Measurements from ENCODE around the gene GPC3.
A peak's percentile ranks its signal among the peaks of the same experiment; 100 is the strongest.

GPC3 gene

DNA sequence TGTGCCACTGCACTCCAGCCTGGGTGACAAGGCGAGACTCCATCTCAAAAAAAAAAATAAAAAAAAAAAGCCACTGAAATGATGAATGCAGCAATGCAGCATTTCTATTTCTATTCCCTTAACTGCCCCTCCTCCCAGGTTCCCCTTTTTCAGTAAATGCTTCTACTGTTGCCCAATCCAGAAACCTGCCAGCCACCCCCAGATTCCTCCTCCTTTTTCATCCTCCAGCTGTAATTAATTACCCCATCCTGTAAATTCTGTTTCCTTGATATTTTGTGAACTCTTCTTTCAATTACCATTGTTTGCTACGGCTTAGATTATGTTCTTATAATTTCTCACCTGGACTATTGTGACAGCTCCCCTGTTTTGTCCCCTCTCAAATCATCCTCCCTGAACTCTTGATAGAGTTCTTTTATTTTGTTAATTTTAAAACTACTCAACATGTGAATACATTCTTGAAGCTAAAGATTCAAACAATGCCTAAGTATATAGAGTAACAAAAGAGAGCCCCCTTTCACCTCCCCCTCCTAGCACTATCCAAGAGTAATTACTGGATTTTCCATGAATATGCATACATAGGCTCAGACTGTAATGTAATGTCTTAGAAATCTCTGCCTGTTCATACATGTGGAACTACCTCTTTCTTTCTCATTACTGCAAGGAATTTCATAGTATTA is 429.5 kb downstream of the GPC3 start:
- no peak for DNase-seq (ENCODE audit: low read depth, low spot score)
- no peak overlapping the region for H3K4me3 ChIP-seq (ENCODE audit: low read depth, low read length)
- no peak for TF ChIP-seq CTCF (IDR thresholded peaks at IDR 0.05; ENCODE audit: low read depth, low read length)
- in situ Hi-C loops (cut with HindIII; ENCODE audit: low sequenced_read_pairs): no loop called here

DNA sequence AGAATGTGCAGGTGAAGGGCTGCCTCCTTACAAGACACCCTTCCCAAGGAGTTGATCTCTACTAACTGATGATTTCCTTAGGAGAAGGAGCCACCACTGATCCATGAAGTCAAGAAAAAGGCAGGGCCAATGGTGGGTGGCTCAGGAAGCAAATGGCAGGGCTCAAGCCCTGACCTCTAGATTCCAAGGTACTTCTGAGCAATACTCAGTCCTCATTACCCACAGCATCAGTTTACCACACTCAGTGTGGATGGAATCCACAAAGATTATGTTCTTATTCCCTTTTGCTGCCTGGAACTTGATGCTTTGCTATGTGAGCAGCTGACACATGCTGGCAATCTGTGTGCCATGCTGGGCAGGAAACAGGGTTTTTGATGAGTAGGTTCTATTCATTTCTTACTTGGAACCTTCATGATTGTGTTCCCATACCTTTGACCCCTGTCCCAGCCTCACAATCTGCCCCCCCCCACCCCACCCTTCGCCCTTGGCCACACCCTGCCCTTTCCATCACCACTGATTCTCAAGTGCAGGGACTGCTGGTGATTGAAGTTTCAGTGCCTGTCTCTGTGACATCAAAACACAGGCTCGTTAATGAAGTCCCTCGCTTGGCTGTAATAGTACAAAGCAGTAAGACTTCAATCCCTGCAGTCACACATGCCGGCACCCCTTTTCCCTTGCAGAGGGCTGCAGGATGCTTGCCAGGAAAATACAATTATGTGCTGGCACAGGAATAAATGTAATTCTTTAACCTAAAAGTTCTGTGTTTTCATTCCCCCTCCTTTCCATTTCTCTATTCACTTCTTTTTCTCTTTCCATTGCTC is 434.5 kb downstream of the GPC3 start:
- in situ Hi-C loops (cut with HindIII; ENCODE audit: low sequenced_read_pairs): no loop called here
- DNase-seq (ENCODE audit: low read depth, low spot score): no peak
- H3K4me3 ChIP-seq (ENCODE audit: low read depth, low read length): no peak overlapping the region
- TF ChIP-seq CTCF (IDR thresholded peaks at IDR 0.05; ENCODE audit: low read depth, low read length): no peak

- H3K4me3 ChIP-seq (ENCODE audit: low read depth, low read length): no peak overlapping the region
- in situ Hi-C loops (cut with HindIII; ENCODE audit: low sequenced_read_pairs): no loop called here
- no peak for DNase-seq (ENCODE audit: low read depth, low spot score)
- TF ChIP-seq CTCF (IDR thresholded peaks at IDR 0.05; ENCODE audit: low read depth, low read length): no peak
Measured at GRCh38 chrX:133549295-133549933, 436.0 kb downstream of the GPC3 start.

- in situ Hi-C loops (cut with HindIII; ENCODE audit: low sequenced_read_pairs): no loop called here
- no peak for TF ChIP-seq CTCF (IDR thresholded peaks at IDR 0.05; ENCODE audit: low read depth, low read length)
- no peak overlapping the region for H3K4me3 ChIP-seq (ENCODE audit: low read depth, low read length)
- DNase-seq (ENCODE audit: low read depth, low spot score): no peak
Measured at GRCh38 chrX:133546441-133546840, 439.0 kb downstream of the GPC3 start.

GRCh38 chrX:133544778-133545177 is 440.6 kb downstream of the GPC3 start:
- in situ Hi-C loops (cut with HindIII; ENCODE audit: low sequenced_read_pairs): no loop called here
- TF ChIP-seq CTCF (IDR thresholded peaks at IDR 0.05; ENCODE audit: low read depth, low read length): no peak
- no peak for DNase-seq (ENCODE audit: low read depth, low spot score)
- H3K4me3 ChIP-seq (ENCODE audit: low read depth, low read length): no peak overlapping the region

GRCh38 chrX:133544115-133544514 is 441.3 kb downstream of the GPC3 start:
- DNase-seq (ENCODE audit: low read depth, low spot score): peak; percentile 63
- TF ChIP-seq CTCF (IDR thresholded peaks at IDR 0.05; ENCODE audit: low read depth, low read length): no peak
- in situ Hi-C loops (cut with HindIII; ENCODE audit: low sequenced_read_pairs): no loop called here
- no peak overlapping the region for H3K4me3 ChIP-seq (ENCODE audit: low read depth, low read length)

Measured in astrocyte of the spinal cord (primary cell).